GM12864 (cell line): Measurements from ENCODE around the gene TNNI3K.

ENCODE experiments used
- DNase-seq: peaks from one replicate; pipeline ENCODE4 v3.0.0-alpha.2; 2011; ENCODE audit warnings: low read depth
- H3K4me3 ChIP-seq: 2 replicates; pipeline ENCODE4 v1.5.1; 2011; ENCODE audit warnings: mild to moderate bottlenecking, low read depth, low read length, control low read depth
- TF ChIP-seq, protein P1 (sequence below): IDR thresholded peaks from 2 replicates; pipeline ENCODE4 v1.5.1; 2011; ENCODE audit warnings: low read depth, mild to moderate bottlenecking, moderate library complexity, low read length, control low read depth, inconsistent platforms; ENCODE audit errors: missing control alignments

The TNNI3K gene

DNA sequence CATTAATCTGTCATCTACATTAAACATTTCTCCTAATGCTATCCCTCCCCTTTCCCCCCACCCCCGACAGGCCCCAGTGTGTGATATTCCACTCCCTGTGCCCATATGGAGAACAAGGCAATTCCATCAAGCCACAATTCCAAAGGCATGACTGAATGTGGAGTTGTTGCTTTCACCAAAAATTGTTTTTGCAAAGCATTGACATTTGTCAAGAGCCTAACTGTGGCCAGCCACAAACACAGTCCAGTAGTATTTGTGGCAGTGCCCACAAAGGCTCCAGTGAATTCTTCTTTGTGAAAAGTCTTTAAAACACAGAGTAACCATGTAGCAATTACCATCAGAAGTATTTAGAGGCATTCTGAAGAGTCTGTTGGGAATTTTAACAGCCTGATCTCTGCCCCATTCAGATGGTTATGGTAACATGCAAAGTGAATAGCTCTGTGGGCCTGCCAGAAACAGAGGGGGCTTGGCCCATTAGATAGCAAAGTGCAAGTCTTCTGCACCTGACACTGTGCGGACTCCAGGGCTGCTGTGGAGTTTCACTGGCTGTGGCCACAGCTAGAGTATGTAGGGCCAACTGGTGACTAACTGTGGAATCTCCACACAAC lies 288.8 kb downstream of the TNNI3K start:
- no peak for DNase-seq

GRCh38 chr1:74526708-74527107 lies 291.5 kb downstream of the TNNI3K start:
- TF ChIP-seq, protein P1, sequence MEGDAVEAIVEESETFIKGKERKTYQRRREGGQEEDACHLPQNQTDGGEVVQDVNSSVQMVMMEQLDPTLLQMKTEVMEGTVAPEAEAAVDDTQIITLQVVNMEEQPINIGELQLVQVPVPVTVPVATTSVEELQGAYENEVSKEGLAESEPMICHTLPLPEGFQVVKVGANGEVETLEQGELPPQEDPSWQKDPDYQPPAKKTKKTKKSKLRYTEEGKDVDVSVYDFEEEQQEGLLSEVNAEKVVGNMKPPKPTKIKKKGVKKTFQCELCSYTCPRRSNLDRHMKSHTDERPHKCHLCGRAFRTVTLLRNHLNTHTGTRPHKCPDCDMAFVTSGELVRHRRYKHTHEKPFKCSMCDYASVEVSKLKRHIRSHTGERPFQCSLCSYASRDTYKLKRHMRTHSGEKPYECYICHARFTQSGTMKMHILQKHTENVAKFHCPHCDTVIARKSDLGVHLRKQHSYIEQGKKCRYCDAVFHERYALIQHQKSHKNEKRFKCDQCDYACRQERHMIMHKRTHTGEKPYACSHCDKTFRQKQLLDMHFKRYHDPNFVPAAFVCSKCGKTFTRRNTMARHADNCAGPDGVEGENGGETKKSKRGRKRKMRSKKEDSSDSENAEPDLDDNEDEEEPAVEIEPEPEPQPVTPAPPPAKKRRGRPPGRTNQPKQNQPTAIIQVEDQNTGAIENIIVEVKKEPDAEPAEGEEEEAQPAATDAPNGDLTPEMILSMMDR: no peak
- DNase-seq: no peak
- H3K4me3 ChIP-seq: no peak overlapping the region

More for the DNA sequence above, 288.8 kb downstream of the TNNI3K start:
- TF ChIP-seq, protein P1: no peak
- H3K4me3 ChIP-seq: no peak overlapping the region

DNA sequence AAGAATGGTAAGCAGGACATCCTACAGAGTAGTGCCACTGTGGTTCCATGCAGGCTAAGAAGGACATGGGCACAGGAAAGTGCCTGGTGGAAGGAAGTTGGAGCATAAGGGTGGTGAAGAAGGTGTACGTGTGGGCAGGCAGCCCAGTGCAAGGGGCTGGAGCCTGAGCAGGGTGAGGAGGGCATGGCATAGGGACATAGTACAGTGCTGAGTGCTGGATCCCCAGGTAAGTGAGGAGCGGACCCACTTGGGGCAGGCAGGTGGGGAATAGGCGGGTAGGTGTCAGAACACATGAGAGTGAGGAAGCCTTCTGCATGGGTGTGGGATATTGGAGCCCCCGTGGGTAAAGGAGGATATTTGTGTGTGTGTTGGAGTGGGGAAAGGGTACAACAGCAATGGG lies 292.9 kb downstream of the TNNI3K start:
- TF ChIP-seq, protein P1: no peak
- H3K4me3 ChIP-seq: no peak overlapping the region
- no peak for DNase-seq

DNA sequence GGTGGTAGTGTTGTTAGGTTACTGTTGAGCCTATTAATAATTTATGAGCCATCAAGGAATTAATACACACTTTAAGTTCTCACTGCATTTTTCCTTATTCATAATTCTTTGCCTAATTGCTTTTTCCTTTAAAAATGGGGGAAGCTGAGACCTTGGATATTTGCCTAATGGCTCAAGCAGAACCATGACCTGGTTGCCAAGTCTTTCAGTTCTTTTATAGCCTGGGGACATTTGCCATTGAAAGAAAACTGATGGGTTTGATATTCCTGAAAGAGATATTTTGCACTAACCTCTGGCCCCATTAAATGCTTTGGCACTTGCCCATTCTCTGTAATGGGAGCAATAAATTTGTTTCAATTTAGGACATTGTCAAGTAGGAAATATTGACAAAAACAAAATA lies 295.7 kb downstream of the TNNI3K start:
- no peak for DNase-seq
- H3K4me3 ChIP-seq: no peak overlapping the region
- TF ChIP-seq, protein P1: no peak

- TF ChIP-seq, protein P1: no peak
- no peak overlapping the region for H3K4me3 ChIP-seq
- DNase-seq: no peak
These were observed 296.6 kb downstream of the TNNI3K start for GRCh38 chr1:74531796-74532195.

- H3K4me3 ChIP-seq: no peak overlapping the region
- TF ChIP-seq, protein P1: no peak
- no peak for DNase-seq
These were observed 299.1 kb downstream of the TNNI3K start for GRCh38 chr1:74534241-74534640.

- no peak for DNase-seq
- TF ChIP-seq, protein P1: no peak
These were observed 310.6 kb downstream of the TNNI3K start for GRCh38 chr1:74545821-74546220.

More at GRCh38 chr1:74545821-74546220, 310.6 kb downstream of the TNNI3K start:
- no peak overlapping the region for H3K4me3 ChIP-seq
